ENCODE data around the gene OLFM4. TPM values are rescaled to one million over a fixed set of nuclear protein-coding genes. Genes with fewer than 3 reads are reported as not detected.

OLFM4 gene
- total and polyA plus RNA-seq, 11 donors: 0.09 to 2.2 (median 0.42) TPM; not detected in 2

DNA sequence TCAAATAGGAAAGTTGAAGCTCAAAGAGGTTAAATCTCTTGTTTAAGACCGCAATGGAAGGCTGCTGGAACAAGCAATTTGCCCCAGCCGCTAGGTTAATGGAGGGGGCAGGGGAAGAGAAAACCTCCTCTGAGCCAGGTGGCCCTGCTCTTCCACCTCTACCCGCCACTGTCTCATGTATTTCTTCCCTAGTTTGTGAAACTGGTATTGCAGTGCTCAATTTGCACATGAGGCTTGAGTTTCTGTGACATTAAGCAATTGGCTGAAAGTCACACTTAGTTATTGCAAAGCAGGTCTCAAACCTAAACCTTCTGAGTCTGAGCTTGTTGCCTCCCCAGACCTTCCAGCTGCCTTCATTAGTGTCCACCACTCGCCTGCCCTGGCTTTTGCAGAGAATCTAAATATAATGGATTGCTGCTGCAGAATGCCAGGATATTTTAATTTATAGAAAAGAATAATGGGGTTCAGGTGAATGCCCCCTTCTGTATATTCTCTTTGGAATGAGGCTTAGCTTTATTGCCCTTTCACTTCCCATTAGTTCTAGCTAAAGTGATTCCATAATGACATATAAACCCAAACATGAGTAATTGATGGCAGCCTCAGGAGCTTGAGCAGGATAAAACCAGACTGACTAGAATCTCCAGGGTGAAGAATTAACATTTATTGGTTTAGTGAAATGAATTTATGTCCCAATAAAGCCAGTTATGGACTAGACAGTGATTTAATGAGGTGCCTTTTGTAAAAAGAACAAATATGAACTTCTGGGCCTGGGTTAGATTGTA lies 27.0 kb upstream of the OLFM4 start:
- no peaks in the 10 kb centered on the region for H3K36me3 ChIP-seq
- no peaks in the 10 kb centered on the region for H3K4me1 ChIP-seq
- intact Hi-C loops (cut with DNase I): no loop called here
- H3K9me3 ChIP-seq: no peaks in the 10 kb centered on the region
- DNase-seq (no peak), ATAC-seq (no peak)
- TF ChIP-seq POLR2A (IDR thresholded peaks at IDR 0.05): no peak
- TF ChIP-seq, protein P1, sequence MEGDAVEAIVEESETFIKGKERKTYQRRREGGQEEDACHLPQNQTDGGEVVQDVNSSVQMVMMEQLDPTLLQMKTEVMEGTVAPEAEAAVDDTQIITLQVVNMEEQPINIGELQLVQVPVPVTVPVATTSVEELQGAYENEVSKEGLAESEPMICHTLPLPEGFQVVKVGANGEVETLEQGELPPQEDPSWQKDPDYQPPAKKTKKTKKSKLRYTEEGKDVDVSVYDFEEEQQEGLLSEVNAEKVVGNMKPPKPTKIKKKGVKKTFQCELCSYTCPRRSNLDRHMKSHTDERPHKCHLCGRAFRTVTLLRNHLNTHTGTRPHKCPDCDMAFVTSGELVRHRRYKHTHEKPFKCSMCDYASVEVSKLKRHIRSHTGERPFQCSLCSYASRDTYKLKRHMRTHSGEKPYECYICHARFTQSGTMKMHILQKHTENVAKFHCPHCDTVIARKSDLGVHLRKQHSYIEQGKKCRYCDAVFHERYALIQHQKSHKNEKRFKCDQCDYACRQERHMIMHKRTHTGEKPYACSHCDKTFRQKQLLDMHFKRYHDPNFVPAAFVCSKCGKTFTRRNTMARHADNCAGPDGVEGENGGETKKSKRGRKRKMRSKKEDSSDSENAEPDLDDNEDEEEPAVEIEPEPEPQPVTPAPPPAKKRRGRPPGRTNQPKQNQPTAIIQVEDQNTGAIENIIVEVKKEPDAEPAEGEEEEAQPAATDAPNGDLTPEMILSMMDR (IDR thresholded peaks at IDR 0.05): no peak
- 86 to 88% (median 87%) methylated on average over 4 of the region's 4 CpGs for WGBS, 4 donors
- no peak overlapping the region for H3K4me3 ChIP-seq
- peaks cover 0 to 4% (median 0%) of the 10 kb centered on the region in 9 donors for H3K27me3 ChIP-seq
- H3K27ac ChIP-seq: no peak overlapping the region

DNA sequence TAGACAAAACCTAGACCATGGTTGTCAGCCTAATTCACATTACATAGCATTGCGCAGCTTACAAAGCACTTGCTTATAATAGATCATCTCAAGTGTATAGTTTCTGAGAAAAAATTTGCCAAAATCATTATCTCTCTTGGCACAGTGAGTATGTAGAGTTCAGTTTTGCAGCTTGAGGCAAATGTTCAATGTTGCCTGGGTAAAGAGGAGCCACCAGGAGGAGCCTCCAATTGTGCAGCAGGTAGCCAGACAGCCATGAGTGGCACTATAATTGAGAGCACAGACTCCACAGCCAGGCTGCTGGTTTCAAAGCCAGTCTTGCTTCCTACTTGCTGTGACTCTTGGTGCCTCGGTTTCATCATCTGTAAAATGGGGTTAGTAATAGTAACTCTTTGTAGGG lies 24.0 kb upstream of the OLFM4 start:
- intact Hi-C loops (cut with DNase I): no loop called here
- Histone ChIP-seq H3K36me3 (no peaks in the 10 kb centered on the region), H3K27me3 (peaks cover 0 to 4% (median 0%) of the 10 kb centered on the region in 9 donors), H3K27ac (no peak overlapping the region), H3K4me1 (peaks cover 0 to 3% (median 0%) of the 10 kb centered on the region in 12 donors), H3K9me3 (no peaks in the 10 kb centered on the region), H3K4me3 (no peak overlapping the region)
- 76 to 88% (median 85%) methylated on average over 2 of the region's 2 CpGs for WGBS, 4 donors
- ATAC-seq: no peak
- TF ChIP-seq, protein P1 (IDR thresholded peaks at IDR 0.05): no peak
- no peak for TF ChIP-seq POLR2A (IDR thresholded peaks at IDR 0.05)
- DNase-seq: no peak

DNA sequence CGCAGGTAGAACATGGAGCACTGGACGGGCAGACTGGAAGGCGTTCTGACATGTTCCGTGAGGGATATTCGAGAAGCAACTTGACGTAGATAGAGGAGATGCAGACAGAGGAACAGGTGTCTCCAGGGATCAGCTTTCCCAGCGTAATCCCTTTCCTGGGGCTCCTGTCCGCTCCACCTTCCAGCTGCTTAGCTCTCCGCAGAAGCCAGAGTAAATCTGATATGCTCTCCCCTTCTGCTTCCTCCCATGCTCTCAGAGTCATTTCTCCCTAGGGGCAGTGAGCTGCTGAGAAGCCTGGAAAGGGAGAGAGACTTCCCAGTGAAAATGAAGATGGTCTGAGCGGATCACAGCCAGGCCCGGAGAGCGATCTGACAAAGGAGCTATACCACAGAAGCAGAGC lies 23.0 kb upstream of the OLFM4 start:
- peaks cover 0 to 3% (median 0%) of the 10 kb centered on the region in 12 donors for H3K4me1 ChIP-seq
- no peak for DNase-seq
- no peak for TF ChIP-seq POLR2A (IDR thresholded peaks at IDR 0.05)
- TF ChIP-seq, protein P1 (IDR thresholded peaks at IDR 0.05): no peak
- no peak for ATAC-seq
- no peaks in the 10 kb centered on the region for H3K36me3 ChIP-seq
- WGBS, 4 donors: 81 to 89% (median 85%) methylated on average over 12 of the region's 12 CpGs
- peaks cover 0 to 4% (median 0%) of the 10 kb centered on the region in 9 donors for H3K27me3 ChIP-seq
- intact Hi-C loops (cut with DNase I): no loop called here
- H3K27ac ChIP-seq: no peak overlapping the region
- no peaks in the 10 kb centered on the region for H3K9me3 ChIP-seq
- no peak overlapping the region for H3K4me3 ChIP-seq

DNA sequence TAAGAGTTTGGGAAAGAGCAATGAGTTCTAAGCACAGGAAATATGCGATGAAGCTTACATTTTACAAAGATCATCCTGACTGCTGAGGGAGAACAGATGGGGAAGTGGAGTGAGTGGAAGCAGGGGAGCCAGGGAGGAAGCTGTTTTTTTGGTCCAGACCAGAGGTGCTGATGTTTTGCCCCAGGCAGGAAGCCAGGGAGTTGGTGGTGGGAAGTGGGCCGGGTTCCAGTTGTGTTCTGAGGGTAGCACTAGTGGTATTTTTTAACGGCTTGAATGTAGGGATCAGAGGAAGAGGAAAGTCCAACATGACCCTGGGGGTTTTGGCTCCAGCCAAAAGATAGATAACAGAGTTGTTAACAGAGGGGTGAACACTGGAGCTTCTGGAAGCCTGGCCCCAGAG lies 20.7 kb upstream of the OLFM4 start:
- Histone ChIP-seq H3K36me3 (no peaks in the 10 kb centered on the region), H3K4me3 (no peak overlapping the region), H3K27ac (no peak overlapping the region), H3K27me3 (no peaks in the 10 kb centered on the region), H3K4me1 (peaks cover 0 to 3% (median 0%) of the 10 kb centered on the region in 12 donors), H3K9me3 (no peaks in the 10 kb centered on the region)
- TF ChIP-seq POLR2A (IDR thresholded peaks at IDR 0.05): no peak
- TF ChIP-seq, protein P1 (IDR thresholded peaks at IDR 0.05): no peak
- DNase-seq (peak in 2 of 5 donors; percentile 8 to 20), ATAC-seq (no peak)
- WGBS, 4 donors: 30 to 38% (median 35%) methylated on average over 3 of the region's 3 CpGs
- intact Hi-C loops (cut with DNase I): no loop called here
